Islet of Langerhans (tissue), 1 donor: ENCODE data around the gene OR1E1.
"Not testable (repeated sequence)": the region's sequence is repeated elsewhere in the genome, so short reads cannot be mapped to it uniquely, and the experiment has no call there.

Experiments used
- FAIRE-seq: peaks from one replicate; lab custom pipeline; 2011; peaks lifted over from hg19 to GRCh38; lab: Jason Lieb, UNC

OR1E1 gene

GRCh38 chr17:3398310-3398709 lies at the start of gene OR1E1:
OR1E1 (minus strand) TSS chr17:3398410; CDS start chr17:3398410, 0 bp downstream.
- no peak for FAIRE-seq

DNA sequence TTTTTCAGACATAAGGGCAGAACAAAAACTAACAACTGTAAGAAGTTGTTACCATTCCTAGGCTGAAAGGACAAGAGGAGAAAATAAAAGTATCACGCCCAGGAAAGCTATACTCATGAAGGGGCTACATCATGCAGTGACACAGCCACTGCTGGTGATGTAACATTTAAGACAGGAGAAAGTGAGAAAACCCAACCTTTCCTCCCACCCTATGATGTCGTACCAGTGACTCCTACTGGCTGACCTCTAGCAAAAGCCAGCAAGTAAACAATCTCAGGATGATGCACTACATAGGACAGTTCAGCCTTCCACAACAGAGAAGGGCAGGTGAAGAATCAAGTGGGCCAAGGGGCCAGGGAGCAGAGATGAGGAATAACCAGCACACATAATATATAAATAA lies 49.4 kb upstream of the OR1E1 start:
- no peak for FAIRE-seq

GRCh38 chr17:3440451-3440850 lies 42.2 kb upstream of the OR1E1 start:
- no peak for FAIRE-seq

- FAIRE-seq: no peak
These were observed 40.2 kb upstream of the OR1E1 start for GRCh38 chr17:3438368-3438767.

- FAIRE-seq: no peak
These were observed 35.5 kb upstream of the OR1E1 start, which contains the start of gene OR1E2 for GRCh38 chr17:3433741-3434140. OR1E2 (minus strand) TSS chr17:3433841; CDS start chr17:3433841, 0 bp downstream.

DNA sequence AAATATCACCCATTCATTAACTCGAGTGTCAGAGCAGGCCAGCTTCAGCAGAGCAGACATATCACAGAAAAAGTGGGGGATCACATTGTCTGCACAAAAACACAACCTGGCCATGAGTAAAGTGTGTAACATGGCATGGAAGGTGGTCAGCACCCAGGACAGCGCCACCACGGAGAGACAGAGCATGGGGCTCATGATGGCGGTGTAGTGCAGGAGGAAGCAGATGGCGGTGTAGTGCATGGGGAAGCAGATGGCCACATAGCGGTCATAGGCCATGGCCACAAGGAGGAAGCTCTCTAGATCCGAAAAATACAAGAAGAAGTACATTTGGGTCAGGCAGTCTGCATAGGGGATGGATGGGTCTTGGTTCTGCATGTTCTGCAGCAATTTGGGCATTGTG lies 35.0 kb upstream of the OR1E1 start:
- FAIRE-seq: not testable (repeated sequence)

DNA sequence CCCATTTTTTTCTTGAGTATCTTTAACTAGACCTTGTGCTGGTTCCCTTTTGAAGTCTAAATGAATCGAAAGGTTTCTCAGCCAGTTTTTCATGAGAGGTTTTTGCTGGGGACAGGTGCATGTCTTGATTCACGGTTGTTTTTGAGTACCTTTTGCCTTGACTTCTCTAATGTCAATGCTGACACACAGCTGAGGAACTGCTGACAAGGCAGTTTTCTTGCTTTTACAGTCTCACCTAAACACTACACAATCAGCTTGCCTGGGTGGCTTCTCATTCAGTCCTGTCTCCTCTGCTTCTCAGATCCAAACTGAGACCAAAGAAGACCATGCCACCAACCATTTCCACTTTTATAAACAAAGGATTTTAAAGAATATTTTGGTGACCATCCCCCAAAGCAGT lies 20.0 kb upstream of the OR1E1 start:
- FAIRE-seq: no peak

DNA sequence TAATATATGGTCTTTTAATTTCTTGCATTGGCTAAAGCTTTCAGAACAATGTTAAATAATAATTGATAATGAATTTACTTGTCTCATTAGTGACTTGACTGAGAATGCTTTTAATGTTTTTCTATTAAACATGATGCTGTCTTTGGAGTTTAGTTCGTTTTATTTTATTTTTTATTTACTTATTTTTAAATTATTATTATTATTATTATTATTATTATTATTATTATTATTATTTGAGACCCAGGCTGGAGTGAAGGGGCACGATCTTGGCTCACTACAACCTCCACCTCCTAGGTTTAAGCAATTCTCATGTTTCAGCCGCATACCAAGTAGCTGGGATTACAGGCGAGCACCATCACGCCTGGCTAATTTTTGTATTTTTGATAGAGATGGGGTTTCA lies 17.4 kb upstream of the OR1E1 start:
- FAIRE-seq: no peak

DNA sequence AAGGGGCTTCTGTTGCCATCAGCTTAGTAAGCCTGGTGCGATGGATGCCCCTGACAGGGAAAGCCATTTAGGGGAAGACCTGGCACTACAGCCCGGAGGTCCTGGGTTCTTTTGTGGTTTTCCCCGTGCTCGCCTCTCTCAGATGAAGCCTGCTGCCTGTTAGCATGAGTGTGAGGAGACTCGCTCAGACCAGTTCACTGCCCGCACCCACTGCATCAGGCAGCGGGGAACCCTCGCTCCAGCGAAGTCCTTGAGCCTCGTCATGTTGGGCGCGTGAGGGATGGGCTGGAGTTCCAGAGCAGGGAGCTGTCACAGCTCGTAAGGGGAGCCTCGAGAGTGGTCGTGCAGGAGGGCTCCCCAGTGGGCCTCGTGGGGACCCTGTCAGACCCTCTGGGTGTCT lies 14.0 kb upstream of the OR1E1 start:
- FAIRE-seq: not testable (repeated sequence)

DNA sequence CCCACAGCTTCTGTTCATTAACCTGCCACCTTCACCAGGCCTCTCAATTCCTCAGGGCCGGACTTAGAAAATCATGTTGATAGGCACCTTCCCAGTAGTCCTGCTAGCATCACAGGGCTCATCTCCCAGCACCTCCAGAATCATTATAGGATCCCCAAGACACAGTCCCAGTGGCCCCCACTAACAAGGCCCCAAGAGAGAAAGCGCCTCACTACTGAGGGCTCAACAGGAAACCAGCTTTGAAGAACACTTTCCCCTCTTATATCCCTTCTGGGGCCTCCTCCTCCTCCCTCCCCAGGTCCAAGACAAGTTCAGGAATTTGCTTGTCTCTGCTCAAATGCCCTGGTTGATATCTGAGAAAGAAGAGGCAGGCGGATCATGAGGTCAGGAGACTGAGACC lies 12.9 kb upstream of the OR1E1 start, which contains the start of gene OR3A3:
TSS of gene OR3A3 (plus strand) at position 301 of the 400 bp plus-strand sequence.
- FAIRE-seq: no peak

- not testable (repeated sequence) for FAIRE-seq
These were observed 5.6 kb upstream of the OR1E1 start for GRCh38 chr17:3403856-3404255.

DNA sequence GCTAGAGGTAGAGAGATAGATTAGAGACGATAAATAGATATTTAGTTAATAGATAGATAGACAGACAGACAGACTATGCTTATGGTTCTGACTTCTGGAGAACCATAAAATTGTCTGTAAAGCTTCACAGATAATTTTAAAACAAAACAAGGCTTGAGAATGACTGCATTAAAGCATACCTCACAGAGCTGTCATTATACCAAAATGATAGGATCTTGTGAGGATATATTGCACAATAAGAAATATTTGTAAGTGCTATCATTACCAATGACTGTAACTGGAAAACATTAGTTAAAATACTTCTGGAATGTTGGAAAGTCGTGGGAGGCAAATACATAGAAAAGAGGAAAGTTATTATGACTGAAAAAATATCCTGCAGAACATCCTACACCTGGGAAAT lies 3.6 kb upstream of the OR1E1 start:
- no peak for FAIRE-seq

GRCh38 chr17:3400055-3400454 lies 1.8 kb upstream of the OR1E1 start:
- FAIRE-seq: no peak

GRCh38 chr17:3397801-3398200 lies 409 bp downstream of the OR1E1 start:
- not testable (repeated sequence) for FAIRE-seq

- FAIRE-seq: no peak
These were observed 8.4 kb downstream of the OR1E1 start for GRCh38 chr17:3389791-3390190.

GRCh38 chr17:3385869-3386816 lies 12.1 kb downstream of the OR1E1 start, which contains the start of gene OR3A2:
OR3A2 (minus strand) TSS chr17:3386308.
- FAIRE-seq: no peak

DNA sequence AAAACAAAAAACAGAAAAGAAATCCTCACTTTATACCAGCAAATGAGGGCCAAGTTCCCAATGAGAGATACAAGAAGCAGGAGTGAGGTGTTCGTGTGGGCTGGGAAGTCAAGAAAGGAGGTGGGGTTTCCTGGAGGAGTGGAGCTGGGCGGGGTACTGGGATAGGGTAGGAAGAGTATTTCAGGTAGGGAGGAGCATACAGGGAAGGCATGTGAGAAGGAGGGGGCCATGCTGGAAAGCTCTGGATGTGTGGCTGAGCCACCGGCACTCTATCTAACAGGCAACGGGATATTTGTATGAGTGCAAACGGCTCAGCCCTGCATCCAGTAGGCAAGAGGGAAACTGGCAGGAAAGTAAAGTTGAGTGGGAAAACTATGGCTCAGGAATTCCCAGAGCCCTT lies 16.3 kb downstream of the OR1E1 start:
- no peak for FAIRE-seq

DNA sequence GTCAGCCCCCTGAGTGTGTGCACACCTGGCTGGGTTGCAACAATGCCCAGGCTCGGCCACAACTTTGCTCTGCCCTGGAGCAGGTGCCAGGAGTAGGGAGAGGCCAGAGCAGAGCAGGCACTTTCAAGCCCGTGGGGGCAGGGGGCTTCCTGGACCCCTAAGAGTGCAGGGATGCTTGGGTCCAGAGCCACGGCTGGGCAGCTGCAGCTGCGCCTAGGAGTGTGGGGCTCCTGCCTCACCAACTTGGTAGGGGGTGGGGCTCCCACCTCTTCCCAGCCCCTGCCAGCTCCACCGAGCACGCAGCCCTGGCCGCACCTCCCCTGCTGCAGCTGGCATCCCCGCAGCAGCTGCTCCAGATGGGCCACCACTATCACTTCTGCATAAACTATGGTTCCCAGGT lies 19.9 kb downstream of the OR1E1 start:
- no peak for FAIRE-seq

GRCh38 chr17:3371167-3371566 lies 27.0 kb downstream of the OR1E1 start:
- not testable (repeated sequence) for FAIRE-seq
